ENCODE measurements around the gene POGLUT3. TPM values are rescaled to one million over a fixed set of nuclear protein-coding genes. Genes with fewer than 3 reads are reported as not detected.
A peak's percentile ranks its signal among the peaks of the same experiment; 100 is the strongest.

POGLUT3 gene
- polyA plus RNA-seq, 1 donor, result 47.7 TPM

DNA sequence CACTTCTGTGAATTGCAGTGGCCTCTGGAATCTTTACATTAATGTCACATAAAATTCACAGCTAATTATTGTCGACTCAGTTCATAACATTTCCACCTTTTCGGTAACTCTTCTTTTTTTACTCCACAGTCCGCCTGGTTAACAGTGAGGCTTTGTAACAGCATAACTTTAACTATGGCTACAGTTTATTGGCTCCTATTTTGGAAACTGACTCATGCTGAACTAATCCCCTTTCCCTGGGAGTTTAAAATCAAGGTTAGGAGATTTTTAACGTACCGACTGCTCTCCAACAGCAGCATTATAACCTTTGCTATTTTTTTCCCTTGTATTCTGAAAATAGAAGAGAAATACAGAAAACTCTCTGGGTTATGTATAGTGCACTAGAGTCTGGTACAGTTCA, 3.2 kb upstream of the POGLUT3 start:
- DNase-seq, result no peak

DNA sequence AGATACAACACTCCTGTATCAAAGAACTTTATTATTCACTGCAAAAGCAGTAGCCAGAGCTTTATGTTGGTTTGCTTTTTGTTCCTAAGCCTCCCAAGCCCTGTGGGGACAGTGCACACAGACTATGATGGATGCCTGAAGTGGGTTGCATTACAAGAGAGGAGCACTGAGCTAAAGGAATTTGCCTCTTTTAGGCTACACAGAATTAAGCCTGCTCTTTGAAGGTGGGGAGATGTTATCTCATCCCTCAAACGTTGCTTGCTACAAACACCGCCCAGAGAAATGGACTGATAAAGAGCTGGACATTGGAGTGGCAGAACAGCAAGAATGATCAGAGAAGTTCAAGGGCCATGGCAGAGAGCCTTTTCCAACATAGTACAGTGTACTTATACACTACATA, 2.5 kb upstream of the POGLUT3 start:
- no peak for DNase-seq

GRCh38 chr11:108500169-108500568, 2.0 kb upstream of the POGLUT3 start:
- no peak for DNase-seq

DNA sequence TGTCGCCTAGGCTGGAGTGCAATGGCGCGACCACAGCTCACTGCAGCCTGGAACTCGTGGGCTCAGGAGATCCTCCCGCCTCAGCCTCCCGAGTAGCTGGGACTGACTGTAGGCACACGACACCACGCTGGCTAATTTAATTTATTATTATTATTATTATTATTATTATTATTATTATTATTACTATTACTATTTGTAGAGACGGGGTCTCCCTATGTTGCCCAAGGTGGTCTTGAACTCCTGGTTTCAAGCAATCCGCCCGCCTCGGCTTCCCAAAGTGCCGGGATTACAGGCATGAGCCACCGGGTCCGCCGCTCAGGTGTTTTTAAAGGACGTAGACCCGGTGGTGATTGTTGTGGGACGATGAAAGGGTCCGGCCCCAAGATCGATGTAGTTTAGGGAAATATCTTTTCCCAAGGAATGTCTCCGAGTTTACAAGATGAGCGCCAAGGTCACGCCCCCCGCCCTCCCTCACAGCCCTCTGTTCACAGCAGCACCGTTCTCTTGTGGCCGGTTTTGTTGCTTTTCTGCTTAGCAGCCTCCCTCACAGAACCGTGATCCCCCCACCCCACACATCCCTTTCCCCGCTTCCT, 728 bp upstream of the POGLUT3 start:
- DNase-seq, result no peak

- DNase-seq, result peak; percentile 91
Measured at GRCh38 chr11:108497317-108498045, 703 bp downstream of the POGLUT3 start.

- peak; percentile 8 for DNase-seq
Measured at GRCh38 chr11:108496643-108497256, 1.4 kb downstream of the POGLUT3 start.

DNA sequence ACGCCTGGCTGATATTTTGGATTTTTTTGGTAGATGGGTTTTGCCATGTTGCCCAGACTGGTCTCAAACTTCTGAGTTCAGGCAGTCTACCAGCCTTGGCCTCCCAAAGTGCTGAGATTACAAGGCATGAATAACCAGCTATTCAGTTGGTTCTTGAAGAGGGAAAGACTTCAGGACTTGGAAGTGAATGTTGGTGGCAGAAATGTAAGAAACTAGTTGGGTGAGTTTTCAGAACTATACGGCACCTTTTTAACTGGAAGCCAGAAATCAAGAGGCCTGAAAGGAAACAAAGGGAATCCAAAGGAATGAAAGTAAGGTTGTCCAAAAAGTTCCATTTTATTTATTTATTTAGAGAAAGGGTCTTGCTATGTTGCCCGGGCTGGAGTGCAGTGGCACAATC, 2.9 kb downstream of the POGLUT3 start:
- DNase-seq, result no peak

GRCh38 chr11:108494182-108494581, 4.0 kb downstream of the POGLUT3 start:
- no peak for DNase-seq

GRCh38 chr11:108491936-108492335, 6.2 kb downstream of the POGLUT3 start:
- DNase-seq, result no peak

DNA sequence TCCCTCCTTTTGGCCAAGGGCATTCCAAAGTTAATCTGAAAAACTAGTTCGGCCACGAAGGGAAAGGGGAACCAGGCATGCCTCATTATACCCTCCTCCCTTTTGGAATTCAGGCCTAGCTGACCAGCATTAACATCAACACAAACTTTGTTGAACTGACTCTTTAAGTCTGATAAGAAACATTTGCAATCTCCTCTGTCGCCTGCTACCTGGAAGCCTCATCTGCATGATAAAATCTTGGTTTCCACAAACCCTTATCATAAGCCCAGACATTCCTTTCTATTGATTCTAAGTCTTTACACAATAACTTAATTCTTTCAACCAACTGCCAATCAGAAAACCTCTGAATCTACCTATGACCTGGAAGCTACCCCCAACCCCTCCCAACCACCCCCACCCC, 11.4 kb downstream of the POGLUT3 start:
- no peak for DNase-seq

- no peak for DNase-seq
Measured at GRCh38 chr11:108486331-108486730, 11.9 kb downstream of the POGLUT3 start.

DNA sequence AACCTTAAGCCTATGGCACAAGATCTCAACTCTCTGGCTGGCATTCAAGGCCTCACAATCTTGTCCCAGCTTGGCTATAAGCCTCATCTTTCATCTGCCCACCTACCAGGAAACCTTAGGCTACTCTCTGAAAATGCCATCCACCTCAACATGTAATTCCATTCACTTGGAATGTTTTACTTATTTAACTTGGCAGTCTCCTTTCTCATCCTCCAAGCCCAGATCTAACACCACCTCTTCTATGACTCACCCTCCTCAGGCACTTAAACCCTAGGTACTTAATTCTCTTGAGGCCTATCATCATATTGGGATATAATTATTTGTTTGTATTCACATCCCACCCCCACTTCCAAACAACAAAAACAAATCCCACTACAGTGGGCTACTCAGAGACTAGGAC, 15.0 kb downstream of the POGLUT3 start:
- DNase-seq, result no peak

DNA sequence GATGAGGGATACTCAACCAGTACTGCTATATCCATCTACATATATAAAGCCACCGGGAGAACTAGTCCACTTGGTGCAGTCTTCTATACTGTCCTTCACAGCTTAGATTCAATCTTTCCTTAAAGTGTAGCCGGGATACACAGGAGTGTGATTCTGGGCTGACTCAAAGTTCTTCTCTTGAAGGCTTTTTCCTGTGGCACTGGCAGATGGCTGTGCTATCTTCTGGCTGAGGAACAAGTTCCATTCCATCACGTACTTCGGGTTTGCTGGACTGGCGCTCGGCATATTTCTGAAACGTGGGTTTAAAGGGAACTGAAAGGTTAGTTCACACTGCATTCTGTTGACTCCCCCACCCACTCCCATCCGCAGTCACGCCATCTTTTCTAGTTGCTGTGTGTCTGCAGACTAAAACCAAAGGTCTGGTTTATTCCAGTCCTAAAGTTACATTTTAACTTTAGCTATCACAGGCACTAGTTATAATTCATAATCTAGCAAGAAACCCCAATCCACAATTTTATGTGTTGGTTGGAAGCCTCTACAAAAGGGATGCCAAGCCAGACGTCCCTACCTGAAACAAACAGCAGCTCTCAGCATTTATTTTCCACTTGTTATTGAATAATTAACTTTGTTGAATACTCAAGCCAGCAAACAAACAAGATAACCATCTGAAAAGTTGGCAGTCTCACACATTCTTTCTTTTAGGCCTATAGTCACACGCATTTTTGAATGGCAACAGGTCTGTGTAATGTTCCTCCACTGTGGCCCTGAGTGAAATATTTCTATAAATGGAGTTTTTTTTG, 23.3 kb downstream of the POGLUT3 start:
- DNase-seq, result no peak

- DNase-seq, result no peak
Measured at GRCh38 chr11:108472681-108473080, 25.5 kb downstream of the POGLUT3 start.

DNA sequence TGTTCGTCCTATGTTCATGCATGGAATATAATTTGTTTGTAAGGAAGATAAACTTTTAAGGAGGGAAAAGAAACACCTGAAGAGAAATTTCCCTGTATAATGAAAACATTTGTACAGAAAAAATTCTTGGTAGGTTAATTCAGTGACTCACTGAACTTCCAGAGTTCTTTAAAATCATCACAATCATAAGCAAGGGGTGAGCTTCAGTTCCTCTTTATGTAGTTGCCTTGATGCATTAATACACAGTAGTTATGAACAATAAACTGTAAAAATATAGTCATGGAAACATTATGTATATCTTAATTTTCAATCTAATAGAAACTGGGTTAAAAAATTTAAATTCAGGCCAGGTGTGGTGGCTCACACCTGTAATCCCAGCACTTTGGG, 29.7 kb downstream of the POGLUT3 start:
- no peak for DNase-seq

DNA sequence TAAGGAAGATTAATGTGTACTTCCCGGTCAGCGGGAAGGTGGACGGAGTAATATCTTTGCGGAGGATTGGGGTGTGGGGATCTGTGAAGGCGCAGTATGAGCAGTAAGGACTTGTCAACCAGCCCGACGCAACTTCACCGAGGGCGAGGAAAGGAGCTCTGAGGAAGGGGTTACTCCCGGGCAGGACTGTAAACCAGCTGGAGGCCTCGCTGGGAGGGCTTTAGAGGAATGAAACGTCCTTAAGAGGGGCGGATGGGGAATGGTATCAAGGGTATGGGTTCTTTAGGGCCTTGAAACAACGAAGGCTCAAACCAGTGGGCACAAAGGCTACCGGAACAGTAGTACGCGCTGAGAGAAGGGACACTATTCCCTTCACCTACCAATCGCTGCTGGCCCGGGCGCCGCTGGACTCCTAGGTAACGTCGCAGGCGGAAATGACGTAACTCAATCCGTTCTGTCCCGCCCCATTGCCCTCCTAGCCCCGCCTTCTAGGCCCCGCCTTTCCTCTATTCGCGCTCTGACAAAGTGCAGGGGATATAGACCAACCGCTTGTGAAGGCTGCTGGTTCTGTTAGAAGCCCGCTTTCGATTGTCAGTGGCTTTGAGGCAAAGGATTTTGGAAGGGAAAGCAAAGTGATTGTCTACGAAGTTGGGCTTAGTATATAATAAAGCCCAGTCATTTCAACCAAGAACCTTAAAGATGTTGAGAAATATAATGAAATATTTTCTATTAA, 30.9 kb downstream of the POGLUT3 start, which contains the start of gene C11orf65:
C11orf65 (minus strand) TSS at position 439 of the 733 bp plus-strand sequence. CDS start 5,970 bp downstream, outside the sequence.
- DNase-seq, result peak; percentile 98

GRCh38 chr11:108466405-108466804, 31.8 kb downstream of the POGLUT3 start:
- peak; percentile 8 for DNase-seq

- DNase-seq, result no peak
Measured at GRCh38 chr11:108453207-108453835, 44.9 kb downstream of the POGLUT3 start.
